ENCODE results near the gene SEC14L2.

SEC14L2 gene

DNA sequence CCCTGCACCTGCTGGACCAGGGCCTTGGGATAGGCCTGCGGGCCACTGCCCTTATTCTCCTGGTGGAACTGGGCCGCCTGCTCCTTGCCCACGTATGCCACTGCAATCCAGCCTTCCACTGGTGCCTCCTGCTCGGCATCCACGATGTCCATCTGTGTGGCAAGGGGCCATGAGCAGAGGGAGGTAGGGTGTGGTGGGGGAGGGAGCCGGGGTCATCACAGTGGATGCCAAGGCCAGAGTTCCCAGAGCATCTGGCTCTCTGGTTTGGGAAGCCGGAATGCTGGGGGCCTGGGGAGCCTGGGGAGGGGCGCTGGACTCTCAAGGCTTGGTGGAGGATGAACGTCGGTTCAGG lies 10.2 kb upstream of the SEC14L2 start:
- Histone ChIP-seq H3K27ac (peak overlapping the region; percentile 50 to 93), H3K4me3 (peak overlapping the region; percentile 78)
- peak; percentile 79 for DNase-seq (ENCODE audit: low spot score)
- no peak for TF ChIP-seq CTCF (IDR thresholded peaks at IDR 0.05)

DNA sequence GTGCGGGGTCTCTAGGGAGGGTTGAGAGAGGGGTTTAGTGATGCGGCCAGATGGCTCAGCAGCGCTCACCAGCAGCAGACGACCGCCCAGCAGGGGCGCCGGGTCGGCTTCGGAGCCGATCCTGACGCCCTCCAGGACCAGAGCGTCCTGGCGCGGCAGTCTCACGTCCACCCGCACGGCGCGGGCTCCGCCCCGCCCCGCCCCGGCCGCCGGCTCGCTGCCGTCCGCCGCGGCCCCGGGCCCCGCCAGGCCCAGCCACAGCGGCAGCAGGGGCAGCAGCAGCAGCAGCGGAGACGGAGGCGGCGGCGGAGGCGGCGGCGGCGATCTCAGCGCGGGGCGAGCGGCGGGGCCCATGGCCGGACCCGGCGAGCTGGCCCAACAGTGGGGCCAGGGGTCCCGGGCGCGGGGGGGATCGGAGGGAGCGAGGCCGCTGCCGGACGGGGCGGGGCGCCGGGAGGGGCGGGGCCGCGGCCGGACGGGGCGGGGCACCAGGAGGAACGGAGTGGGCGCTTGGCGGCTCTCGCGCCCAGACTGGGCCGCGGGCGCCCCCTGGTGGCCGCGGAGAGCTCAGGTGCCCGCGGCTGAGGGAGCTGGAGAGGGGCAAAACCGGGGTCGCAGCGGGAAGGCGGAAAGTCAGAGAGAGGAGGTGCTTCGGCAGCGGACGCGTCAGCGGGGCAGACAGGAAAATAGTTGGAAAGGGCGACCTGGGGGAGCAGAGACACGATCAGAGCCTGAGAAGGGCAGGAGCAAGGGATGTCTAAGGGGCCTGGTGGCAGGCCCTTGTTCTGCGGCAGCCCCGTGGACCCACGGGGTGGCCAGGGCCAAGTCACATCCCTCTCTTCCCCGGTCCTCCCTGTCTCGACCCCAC lies 9.6 kb upstream of the SEC14L2 start, which contains the start of gene RNF215:
RNF215 (minus strand) TSS at position 452 of the 868 bp plus-strand sequence; CDS start at position 354, 98 bp downstream.
- peak; percentile 87 for DNase-seq (ENCODE audit: low spot score)
- Histone ChIP-seq H3K27ac (peak within 1 kb of the TSS; percentile 50 to 93), H3K4me3 (peak within 1 kb of the TSS; percentile 78)
- peak; percentile 95 for TF ChIP-seq CTCF (IDR thresholded peaks at IDR 0.05)

GRCh38 chr22:30390974-30391691 lies 5.7 kb upstream of the SEC14L2 start:
- peak; percentile 25 for TF ChIP-seq CTCF (IDR thresholded peaks at IDR 0.05)
- Histone ChIP-seq H3K4me3 (no peak overlapping the region), H3K27ac (no peak overlapping the region)
- no peak for DNase-seq (ENCODE audit: low spot score)

GRCh38 chr22:30392661-30393321 lies 4.0 kb upstream of the SEC14L2 start:
- TF ChIP-seq CTCF (IDR thresholded peaks at IDR 0.05) = no peak
- Histone ChIP-seq H3K27ac (no peak overlapping the region), H3K4me3 (no peak overlapping the region)
- no peak for DNase-seq (ENCODE audit: low spot score)

- no peak for TF ChIP-seq CTCF (IDR thresholded peaks at IDR 0.05)
- Histone ChIP-seq H3K27ac (no peak overlapping the region), H3K4me3 (no peak overlapping the region)
- DNase-seq (ENCODE audit: low spot score) = no peak
These were observed 3.5 kb upstream of the SEC14L2 start for GRCh38 chr22:30393322-30393680.

- Histone ChIP-seq H3K4me3 (no peak overlapping the region), H3K27ac (no peak overlapping the region)
- no peak for TF ChIP-seq CTCF (IDR thresholded peaks at IDR 0.05)
- no peak for DNase-seq (ENCODE audit: low spot score)
These were observed 2.9 kb upstream of the SEC14L2 start for GRCh38 chr22:30393885-30394284.
